GM12865 (cell line): ENCODE measurements around the gene DCT.

ENCODE experiments used
- DNase-seq: peaks from one replicate; pipeline ENCODE4 v3.0.0; 2010; ENCODE audit warnings: low read depth
- H3K4me3 ChIP-seq: 2 replicates; pipeline ENCODE4 v1.5.1; 2011; ENCODE audit warnings: mild to moderate bottlenecking, low read depth, low read length, control low read depth
- TF ChIP-seq, protein P1 (sequence below): IDR thresholded peaks from 2 replicates; pipeline ENCODE4 v1.5.1; 2011; ENCODE audit warnings: low read length, control low read depth, low read depth, inconsistent platforms; ENCODE audit not compliant: insufficient read depth; ENCODE audit errors: missing control alignments

The DCT gene

DNA sequence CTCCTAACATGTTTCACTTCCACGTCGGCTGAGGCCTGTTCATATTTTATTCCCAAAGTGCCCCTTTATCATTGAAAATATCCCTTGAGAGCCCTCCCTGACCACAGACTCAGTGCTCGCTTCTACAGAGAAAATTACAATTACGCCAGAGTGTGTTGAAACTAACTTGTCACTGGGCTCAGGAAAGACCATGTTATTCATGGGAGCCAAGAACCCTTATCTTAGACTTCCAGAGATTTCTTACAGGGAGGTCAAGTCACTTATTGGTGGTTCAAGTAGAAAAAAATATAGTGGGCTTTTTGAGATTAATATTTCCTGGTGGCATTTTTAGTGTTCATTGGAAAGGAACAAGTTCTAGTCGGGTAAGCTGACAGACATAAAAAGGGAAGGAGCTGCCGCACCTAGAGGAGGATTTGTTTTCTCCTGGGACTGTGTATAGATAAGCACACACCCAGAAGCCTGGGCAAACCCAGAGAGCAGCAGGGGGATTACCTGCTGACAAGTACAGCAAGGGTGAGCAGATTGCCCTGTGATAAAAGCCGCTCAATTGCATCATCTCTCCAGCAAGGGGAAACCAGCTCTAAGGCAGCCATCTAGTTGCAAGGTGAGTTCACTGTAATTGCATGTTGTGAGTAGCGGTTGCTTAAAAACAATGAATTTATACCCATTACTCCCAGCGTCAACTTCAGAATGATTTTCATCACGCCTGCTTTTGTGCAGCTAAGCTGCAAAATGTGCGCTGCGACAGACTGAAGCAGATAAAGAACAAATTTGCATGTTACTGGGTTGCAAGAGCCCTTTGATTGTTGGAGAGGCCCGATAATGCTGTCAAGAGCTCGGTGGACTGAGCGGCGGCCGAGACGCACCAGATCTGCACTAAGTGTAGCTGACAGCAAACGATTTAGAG is 46.2 kb downstream of the DCT start:
- DNase-seq = peak; percentile 39
- TF ChIP-seq, protein P1, sequence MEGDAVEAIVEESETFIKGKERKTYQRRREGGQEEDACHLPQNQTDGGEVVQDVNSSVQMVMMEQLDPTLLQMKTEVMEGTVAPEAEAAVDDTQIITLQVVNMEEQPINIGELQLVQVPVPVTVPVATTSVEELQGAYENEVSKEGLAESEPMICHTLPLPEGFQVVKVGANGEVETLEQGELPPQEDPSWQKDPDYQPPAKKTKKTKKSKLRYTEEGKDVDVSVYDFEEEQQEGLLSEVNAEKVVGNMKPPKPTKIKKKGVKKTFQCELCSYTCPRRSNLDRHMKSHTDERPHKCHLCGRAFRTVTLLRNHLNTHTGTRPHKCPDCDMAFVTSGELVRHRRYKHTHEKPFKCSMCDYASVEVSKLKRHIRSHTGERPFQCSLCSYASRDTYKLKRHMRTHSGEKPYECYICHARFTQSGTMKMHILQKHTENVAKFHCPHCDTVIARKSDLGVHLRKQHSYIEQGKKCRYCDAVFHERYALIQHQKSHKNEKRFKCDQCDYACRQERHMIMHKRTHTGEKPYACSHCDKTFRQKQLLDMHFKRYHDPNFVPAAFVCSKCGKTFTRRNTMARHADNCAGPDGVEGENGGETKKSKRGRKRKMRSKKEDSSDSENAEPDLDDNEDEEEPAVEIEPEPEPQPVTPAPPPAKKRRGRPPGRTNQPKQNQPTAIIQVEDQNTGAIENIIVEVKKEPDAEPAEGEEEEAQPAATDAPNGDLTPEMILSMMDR = no peak
- H3K4me3 ChIP-seq = no peak overlapping the region

DNA sequence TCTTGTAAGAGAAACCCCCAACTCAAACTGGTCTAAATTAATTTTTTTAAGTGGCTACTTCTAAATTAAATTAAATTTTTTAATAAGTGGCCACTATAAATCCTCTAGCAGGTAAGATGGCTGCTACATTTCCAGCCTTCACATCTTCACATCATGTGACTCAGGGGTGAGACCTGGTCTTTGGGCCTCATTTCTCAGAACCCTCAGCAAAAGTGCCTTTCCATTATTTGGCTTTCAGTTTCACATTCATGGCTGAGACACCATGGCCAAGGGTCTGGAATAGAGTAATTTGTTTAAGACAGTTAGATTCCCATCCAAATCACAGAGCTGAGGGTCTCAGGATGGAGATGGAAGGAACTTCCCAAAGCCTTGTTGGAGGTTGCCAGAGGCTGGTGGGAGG is 47.5 kb downstream of the DCT start:
- TF ChIP-seq, protein P1 = no peak
- H3K4me3 ChIP-seq = no peak overlapping the region
- DNase-seq = no peak

DNA sequence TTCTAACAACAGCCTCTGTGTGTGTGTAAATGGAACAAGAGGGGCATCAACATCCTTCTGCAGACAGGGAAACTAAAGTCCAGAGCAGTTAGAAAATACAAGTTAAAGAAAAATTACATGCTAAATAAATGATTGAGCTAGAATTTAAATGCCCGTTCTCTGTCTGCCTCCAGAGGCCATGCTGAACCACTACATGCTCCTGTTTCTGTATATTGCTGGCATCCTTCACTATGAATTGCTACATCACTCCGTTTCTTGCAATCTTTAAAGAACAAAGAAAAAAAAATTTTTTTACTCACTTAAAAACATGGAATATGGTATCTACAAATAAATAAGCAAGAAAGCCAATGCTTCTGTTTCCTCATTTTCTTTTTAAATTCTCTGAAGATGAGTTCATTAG is 47.9 kb downstream of the DCT start:
- TF ChIP-seq, protein P1 = no peak
- no peak for DNase-seq
- no peak overlapping the region for H3K4me3 ChIP-seq

DNA sequence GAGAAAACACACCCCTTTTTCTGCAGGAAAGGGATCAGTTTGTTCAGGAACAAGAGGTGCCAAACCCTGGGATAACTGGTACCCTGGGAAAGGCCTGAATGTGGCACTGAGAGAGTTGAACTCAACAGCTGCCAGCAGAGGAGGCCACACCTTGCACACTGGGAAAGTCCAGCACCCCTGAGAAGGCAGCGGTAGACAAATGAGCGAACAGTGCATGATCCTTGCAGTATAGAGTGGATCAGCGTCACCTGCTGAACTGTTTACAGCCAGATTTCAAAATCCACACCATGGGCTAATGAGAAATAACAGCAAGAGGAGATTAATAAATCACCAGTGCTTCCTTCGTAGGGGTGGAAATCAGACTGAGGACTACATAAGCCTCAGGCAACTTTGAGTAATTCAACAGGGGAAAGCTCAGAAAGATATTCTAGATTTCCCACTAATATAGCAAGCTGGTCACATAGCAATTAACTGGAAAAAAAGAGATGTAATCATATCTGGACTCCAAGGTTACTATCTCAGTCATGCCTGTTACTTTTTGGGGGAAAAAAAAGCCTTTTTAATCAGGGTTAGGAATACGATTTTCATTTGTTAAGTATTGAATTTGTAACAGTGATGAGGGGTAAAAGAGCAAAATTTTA is 52.0 kb downstream of the DCT start:
- DNase-seq = no peak
- H3K4me3 ChIP-seq = no peak overlapping the region
- TF ChIP-seq, protein P1 = no peak

DNA sequence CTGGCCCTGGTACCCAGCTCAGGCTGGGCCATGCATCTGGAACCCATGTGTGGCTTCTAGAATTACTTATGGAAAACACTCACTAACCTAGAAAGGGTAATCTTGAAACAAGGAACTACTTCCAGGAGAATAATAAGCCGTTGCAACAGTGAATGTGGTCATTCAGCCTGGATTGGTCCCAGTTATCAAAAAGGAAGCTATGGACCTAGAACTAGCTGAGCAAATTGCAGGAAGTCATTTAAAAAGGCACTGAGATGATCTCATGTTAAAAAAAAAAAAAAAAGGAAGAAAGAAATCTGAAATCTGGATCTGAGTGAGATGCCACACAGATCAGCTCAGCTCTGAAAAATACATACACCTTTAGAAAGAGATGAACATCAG is 59.6 kb downstream of the DCT start:
- DNase-seq = no peak
- TF ChIP-seq, protein P1 = no peak
- H3K4me3 ChIP-seq = no peak overlapping the region

DNA sequence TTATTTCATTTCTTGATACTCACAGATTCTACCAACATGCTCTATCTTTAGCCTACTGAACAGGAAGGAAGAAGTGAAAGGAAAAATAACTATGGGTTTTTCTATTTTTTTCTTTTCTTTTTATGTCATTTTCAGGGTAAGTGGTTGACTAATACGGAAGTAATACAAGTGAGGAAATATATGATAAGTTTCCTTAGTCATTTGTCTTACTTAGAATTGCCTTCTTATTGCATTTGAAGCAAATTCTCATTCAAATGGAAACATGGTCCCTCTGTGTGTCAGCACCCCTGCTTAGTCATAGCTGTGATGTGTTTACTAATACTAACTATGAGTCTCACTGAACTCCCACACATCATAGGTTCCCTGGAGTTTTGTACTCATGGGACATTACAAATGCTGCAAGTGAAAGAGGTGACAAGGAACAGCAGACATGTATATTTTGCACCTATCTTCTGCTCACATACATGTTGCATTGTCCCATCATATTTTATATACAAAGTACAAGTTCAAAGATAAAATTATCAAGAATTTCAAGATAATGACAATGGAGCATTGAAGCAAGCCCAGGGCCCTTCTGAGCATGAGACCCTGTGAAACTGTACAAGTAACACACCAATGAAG is 60.1 kb downstream of the DCT start:
- TF ChIP-seq, protein P1 = no peak
- peak; percentile 3 for DNase-seq
- H3K4me3 ChIP-seq = no peak overlapping the region
